Measurements from ENCODE around the gene PRSS33.

Gene PRSS33

DNA sequence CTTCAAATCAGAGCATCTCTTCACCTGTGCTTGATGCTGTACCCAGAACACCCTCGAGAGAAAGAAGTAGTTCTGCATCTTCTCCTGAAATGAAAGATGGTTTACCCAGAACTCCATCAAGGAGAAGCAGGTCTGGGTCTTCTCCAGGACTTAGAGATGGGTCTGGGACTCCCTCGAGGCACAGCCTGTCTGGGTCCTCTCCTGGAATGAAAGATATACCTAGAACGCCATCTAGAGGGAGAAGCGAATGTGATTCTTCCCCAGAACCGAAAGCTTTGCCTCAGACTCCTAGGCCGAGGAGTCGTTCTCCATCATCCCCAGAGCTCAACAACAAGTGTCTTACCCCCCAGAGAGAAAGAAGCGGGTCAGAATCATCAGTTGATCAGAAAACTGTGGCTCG lies 22.6 kb downstream of the PRSS33 start:
- H3K9me2 ChIP-seq (replicated peaks; ENCODE audit: insufficient read depth, low read length) = no peaks in the 10 kb centered on the region
- no peaks in the 10 kb centered on the region for H3K27me3 ChIP-seq (ENCODE audit: low read length)
- H3K79me2 ChIP-seq (ENCODE audit: insufficient read depth, low read length) = peaks cover 63% of the 10 kb centered on the region
- H3K36me3 ChIP-seq (ENCODE audit: low read length) = peaks cover 45% of the 10 kb centered on the region
- H3K9me3 ChIP-seq (ENCODE audit: insufficient read depth, low read length) = no peaks in the 10 kb centered on the region
- no peak overlapping the region for H3K4me2 ChIP-seq (ENCODE audit: low read depth, low read length, poor library complexity, severe bottlenecking)
- peaks cover 11% of the 10 kb centered on the region; the same call in 1 of the 2 replicates for H4K20me1 ChIP-seq (ENCODE audit: low read depth, low read length)
- no peak overlapping the region for H3K4me3 ChIP-seq (ENCODE audit: insufficient read depth, low read length, poor library complexity, severe bottlenecking)
- H3K27ac ChIP-seq (ENCODE audit: low read depth, low read length) = no peak overlapping the region
- TF ChIP-seq EZH2phosphoT487 (conservative IDR thresholded peaks at IDR 0.05; ENCODE audit: low read length) (no peak), CTCF (IDR thresholded peaks at IDR 0.05; ENCODE audit: insufficient read depth, low read length, poor library complexity, severe bottlenecking) (no peak)
- H3K9ac ChIP-seq (ENCODE audit: low read length) = no peak overlapping the region
- no peak overlapping the region for H2AFZ ChIP-seq (ENCODE audit: low read depth, low read length, severe bottlenecking)
- peaks cover 7% of the 10 kb centered on the region; the same call in 1 of the 2 replicates for H3F3A ChIP-seq (ENCODE audit: insufficient read depth)

- Histone ChIP-seq H3K36me3 (ENCODE audit: low read length) (peaks cover 60% of the 10 kb centered on the region), H3F3A (ENCODE audit: insufficient read depth) (0 out of 2 replicates have a peak, but pooled peaks cover 7% of the 10 kb centered on the region), H3K4me2 (ENCODE audit: low read depth, low read length, poor library complexity, severe bottlenecking) (no peak overlapping the region), H3K4me3 (ENCODE audit: insufficient read depth, low read length, poor library complexity, severe bottlenecking) (no peak overlapping the region), H2AFZ (ENCODE audit: low read depth, low read length, severe bottlenecking) (no peak overlapping the region), H3K27ac (ENCODE audit: low read depth, low read length) (no peak overlapping the region), H3K79me2 (ENCODE audit: insufficient read depth, low read length) (peaks cover 78% of the 10 kb centered on the region), H4K20me1 (ENCODE audit: low read depth, low read length) (peaks cover 18% of the 10 kb centered on the region; the same call in 1 of the 2 replicates), H3K9me3 (ENCODE audit: insufficient read depth, low read length) (no peaks in the 10 kb centered on the region), H3K9ac (ENCODE audit: low read length) (no peak overlapping the region), H3K27me3 (ENCODE audit: low read length) (no peaks in the 10 kb centered on the region), H3K9me2 (replicated peaks; ENCODE audit: insufficient read depth, low read length) (no peaks in the 10 kb centered on the region)
- no peak for TF ChIP-seq CTCF (IDR thresholded peaks at IDR 0.05; ENCODE audit: insufficient read depth, low read length, poor library complexity, severe bottlenecking)
- no peak for TF ChIP-seq EZH2phosphoT487 (conservative IDR thresholded peaks at IDR 0.05; ENCODE audit: low read length)
Measured at GRCh38 chr16:2763173-2763572, 24.2 kb downstream of the PRSS33 start.

DNA sequence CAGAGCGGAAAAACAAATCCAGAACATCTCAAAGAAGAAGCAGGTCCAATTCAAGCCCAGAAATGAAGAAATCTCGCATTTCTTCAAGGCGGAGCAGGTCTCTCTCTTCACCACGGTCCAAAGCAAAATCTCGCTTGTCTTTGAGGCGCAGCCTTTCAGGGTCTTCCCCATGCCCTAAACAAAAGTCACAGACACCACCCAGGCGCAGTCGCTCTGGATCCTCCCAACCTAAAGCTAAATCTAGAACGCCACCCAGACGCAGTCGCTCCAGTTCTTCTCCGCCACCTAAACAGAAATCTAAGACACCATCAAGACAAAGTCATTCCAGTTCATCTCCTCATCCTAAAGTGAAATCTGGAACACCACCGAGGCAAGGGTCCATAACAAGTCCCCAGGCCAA lies 24.6 kb downstream of the PRSS33 start:
- Histone ChIP-seq H3K9me2 (replicated peaks; ENCODE audit: insufficient read depth, low read length) (no peaks in the 10 kb centered on the region), H3K9ac (ENCODE audit: low read length) (no peak overlapping the region), H3K79me2 (ENCODE audit: insufficient read depth, low read length) (peaks cover 83% of the 10 kb centered on the region), H2AFZ (ENCODE audit: low read depth, low read length, severe bottlenecking) (no peak overlapping the region), H3F3A (ENCODE audit: insufficient read depth) (0 out of 2 replicates have a peak, but pooled peaks cover 7% of the 10 kb centered on the region), H3K36me3 (ENCODE audit: low read length) (peaks cover 64% of the 10 kb centered on the region), H3K4me3 (ENCODE audit: insufficient read depth, low read length, poor library complexity, severe bottlenecking) (no peak overlapping the region), H3K4me2 (ENCODE audit: low read depth, low read length, poor library complexity, severe bottlenecking) (no peak overlapping the region), H4K20me1 (ENCODE audit: low read depth, low read length) (peaks cover 18% of the 10 kb centered on the region; the same call in 1 of the 2 replicates), H3K27ac (ENCODE audit: low read depth, low read length) (no peak overlapping the region), H3K27me3 (ENCODE audit: low read length) (no peaks in the 10 kb centered on the region), H3K9me3 (ENCODE audit: insufficient read depth, low read length) (no peaks in the 10 kb centered on the region)
- TF ChIP-seq CTCF (IDR thresholded peaks at IDR 0.05; ENCODE audit: insufficient read depth, low read length, poor library complexity, severe bottlenecking) (no peak), EZH2phosphoT487 (conservative IDR thresholded peaks at IDR 0.05; ENCODE audit: low read length) (no peak)

All from SU-DHL-6 (cell line).